ENCODE results near the gene TMF1.

The TMF1 gene

DNA sequence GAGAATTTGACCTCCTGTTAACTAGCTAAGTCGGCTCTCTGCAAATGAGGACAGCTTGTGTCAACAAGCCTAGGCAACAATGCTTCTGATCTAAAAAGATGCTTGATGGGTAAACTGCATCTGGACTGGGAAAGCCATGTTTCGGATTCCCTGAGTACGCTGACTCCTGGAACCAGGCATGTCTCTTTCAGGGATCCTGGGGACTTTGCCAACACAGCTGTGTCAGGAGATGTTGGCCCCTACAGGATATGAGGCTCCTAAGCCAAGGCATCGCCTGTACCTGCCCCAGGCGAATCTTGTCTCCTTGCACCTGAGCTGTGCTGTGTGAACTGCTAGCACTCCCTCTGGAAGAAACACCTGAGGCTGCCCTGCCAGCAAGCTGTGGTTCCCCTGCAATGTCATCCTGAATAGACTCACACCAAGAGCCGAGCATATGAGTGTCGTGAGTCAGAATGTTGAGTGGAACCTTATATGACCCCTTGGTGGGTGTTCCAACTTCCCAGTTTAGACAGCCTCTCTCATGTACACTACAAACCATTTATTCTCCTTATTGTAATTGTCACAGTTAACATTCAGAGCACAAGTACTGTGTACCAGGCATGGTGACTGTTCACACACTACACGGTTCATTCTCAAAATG lies 55.7 kb downstream of the TMF1 start:
- DNase-seq (ENCODE audit: extremely low spot score), result no peak
- ChIA-PET CTCF (interaction anchor here (0.8 to 1.2 kb wide), 3 partner anchors 9 to 17 kb away, joined by 3 to 4 read pairs (median 4); partner anchors contain the start of gene EOGT), POLR2A (no interaction called here)
- TF ChIP-seq CTCF (IDR thresholded peaks at IDR 0.05; ENCODE audit: control extremely low read depth, extremely low read depth, low read depth, missing control alignments), result no peak

DNA sequence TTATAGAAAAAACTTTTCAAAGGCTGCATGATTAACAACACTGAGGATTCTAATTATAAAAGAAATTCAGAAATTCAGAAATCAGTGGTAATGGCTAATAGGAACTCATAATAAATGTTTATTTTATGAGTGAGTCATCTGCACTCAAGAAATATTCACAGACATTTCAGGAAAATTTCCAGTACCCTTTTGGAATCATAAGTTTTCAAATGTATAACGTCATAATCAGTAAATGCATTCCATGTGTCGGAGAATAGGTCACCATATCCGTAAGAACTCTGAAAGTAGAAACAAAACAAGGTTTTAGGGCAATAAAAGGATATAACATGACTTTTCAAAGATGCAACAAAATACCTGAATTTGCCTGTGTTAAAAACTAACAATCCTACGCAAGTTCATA lies 63.4 kb downstream of the TMF1 start:
- TF ChIP-seq CTCF (IDR thresholded peaks at IDR 0.05; ENCODE audit: control extremely low read depth, extremely low read depth, low read depth, missing control alignments), result no peak
- ChIA-PET POLR2A (no interaction called here), CTCF (interaction anchor here (1.6 kb wide), 1 partner anchor 11 kb away, joined by 4 read pairs; no protein-coding TSS in a partner anchor)
- DNase-seq (ENCODE audit: extremely low spot score), result no peak

DNA sequence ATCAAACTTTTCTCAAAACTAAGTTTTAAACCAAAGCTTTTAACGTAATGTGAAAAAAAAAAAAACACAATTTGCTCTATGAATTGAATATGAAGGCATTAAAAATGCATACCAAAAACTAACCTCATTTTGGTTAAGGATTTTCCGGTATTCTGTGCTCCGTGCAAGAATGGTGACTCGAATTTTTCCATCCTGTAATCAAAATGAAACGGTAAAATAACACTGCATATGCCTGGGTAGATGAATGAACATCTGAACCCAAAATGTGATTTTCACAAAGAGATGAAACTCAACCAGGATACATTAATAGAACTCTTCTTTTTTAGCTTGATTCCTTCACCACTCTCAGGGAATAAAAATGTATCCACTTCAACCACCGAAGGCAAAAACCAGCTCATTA lies 64.8 kb downstream of the TMF1 start:
- TF ChIP-seq CTCF (IDR thresholded peaks at IDR 0.05; ENCODE audit: control extremely low read depth, extremely low read depth, low read depth, missing control alignments), result no peak
- ChIA-PET CTCF (interaction anchor here (0.7 to 1.6 kb wide), 5 partner anchors 8 to 102 kb away, joined by 3 to 7 read pairs (median 3); no protein-coding TSS in a partner anchor), POLR2A (interaction anchor here (0.6 kb wide), 1 partner anchor 60 kb away, joined by 4 read pairs; no protein-coding TSS in a partner anchor)
- DNase-seq (ENCODE audit: extremely low spot score), result no peak

DNA sequence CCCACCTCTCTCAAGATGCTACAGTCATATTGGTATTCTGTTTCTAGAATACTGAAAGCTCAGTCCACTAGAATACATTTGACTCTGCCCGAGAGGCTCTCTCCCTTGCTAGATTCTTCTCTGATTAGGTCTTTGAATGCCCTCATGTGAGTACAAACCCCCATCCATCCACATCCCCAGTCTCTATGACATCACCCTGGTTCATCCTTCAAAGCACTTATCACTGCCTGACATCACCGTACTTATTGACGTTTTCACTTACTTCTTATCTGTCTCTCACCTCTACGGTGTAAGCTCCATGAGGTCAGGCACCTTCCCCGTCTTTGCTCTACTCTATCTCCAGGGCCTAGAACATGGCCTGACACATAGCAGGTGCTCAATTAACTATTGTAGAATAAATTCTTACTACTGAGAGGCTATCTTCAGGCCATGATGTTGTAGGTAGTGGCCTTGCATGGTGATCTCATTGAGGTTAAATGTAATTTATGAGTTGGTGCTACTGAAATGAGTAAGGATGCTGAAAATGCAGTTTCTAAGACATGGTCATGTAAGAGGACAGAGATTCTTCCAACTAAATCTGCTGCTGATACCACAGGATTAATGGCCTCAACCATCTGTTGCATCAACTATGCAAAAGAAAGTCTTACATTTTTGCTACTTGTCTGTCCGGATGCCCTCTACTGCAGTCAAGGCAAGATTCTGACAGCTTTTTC lies 65.5 kb downstream of the TMF1 start:
- POLR2A ChIA-PET, result no interaction called here
- DNase-seq (ENCODE audit: extremely low spot score), result no peak
- no peak for TF ChIP-seq CTCF (IDR thresholded peaks at IDR 0.05; ENCODE audit: control extremely low read depth, extremely low read depth, low read depth, missing control alignments)
- CTCF ChIA-PET, result interaction anchor here (0.7 to 1.6 kb wide), 4 partner anchors 7 to 15 kb away, joined by 3 to 7 read pairs (median 4); no protein-coding TSS in a partner anchor

DNA sequence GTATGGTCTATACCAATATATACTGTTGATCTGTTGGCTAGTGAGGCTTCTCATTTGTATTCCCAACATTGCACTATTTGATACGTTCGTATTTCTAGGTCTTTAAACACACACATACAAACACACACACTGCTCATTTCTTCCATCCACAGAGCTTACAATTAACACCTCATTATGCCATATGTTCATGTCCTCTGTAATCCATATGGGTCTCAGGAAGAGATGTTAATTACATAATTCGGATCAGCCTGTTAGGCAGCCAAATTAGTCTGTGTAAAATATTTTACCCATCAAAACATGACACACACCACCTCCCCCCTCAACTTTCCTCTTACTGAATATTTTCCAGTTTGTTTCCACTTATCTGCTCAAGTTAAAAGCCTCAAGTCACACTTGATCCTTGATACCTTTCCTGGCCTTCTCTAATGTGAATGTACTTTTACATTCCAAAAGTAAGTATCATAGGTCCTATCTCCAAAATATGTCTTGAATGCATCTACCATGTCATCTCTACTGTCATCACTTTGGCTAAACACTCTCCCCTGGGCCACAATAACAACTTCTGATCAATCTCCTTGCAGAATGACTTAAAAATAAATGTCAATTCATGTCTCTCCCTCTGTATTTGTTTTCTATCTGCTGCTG lies 66.9 kb downstream of the TMF1 start:
- DNase-seq (ENCODE audit: extremely low spot score), result no peak
- CTCF ChIA-PET, result no interaction called here
- POLR2A ChIA-PET, result no interaction called here
- TF ChIP-seq CTCF (IDR thresholded peaks at IDR 0.05; ENCODE audit: control extremely low read depth, extremely low read depth, low read depth, missing control alignments), result no peak

DNA sequence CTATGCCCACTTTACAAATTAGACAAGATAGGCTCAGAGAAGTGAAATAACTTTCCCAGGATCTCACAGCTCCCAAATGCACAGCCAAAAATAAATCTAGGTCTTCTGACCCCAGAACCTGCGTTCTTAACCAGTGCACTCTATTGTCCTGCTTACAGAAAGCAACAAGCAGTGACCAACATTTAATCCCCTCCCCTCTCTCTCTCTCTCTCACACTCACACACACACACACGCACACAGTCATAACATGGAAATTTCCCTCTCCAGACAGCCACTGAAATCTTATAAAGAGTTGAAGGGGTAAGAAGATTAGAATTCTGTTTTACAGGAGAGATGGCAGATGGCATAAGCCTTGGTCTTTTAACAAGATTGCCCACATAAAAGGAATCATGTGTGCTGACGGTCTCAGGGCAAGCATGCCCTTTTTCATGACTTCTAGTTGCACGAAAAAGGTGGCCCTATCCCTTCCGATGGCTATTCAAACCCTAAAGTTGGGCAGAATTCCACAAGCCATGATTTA lies 68.1 kb downstream of the TMF1 start:
- ChIA-PET CTCF (no interaction called here), POLR2A (no interaction called here)
- TF ChIP-seq CTCF (IDR thresholded peaks at IDR 0.05; ENCODE audit: control extremely low read depth, extremely low read depth, low read depth, missing control alignments), result no peak
- DNase-seq (ENCODE audit: extremely low spot score), result no peak
